ENCODE results near the gene SMIM1. TPM values are rescaled to one million over a fixed set of nuclear protein-coding genes. Genes with fewer than 3 reads are reported as not detected.

SMIM1 gene
- total RNA-seq, 6 experiments from 2014 or later = 2.6 to 8.7 (median 4.6) TPM

DNA sequence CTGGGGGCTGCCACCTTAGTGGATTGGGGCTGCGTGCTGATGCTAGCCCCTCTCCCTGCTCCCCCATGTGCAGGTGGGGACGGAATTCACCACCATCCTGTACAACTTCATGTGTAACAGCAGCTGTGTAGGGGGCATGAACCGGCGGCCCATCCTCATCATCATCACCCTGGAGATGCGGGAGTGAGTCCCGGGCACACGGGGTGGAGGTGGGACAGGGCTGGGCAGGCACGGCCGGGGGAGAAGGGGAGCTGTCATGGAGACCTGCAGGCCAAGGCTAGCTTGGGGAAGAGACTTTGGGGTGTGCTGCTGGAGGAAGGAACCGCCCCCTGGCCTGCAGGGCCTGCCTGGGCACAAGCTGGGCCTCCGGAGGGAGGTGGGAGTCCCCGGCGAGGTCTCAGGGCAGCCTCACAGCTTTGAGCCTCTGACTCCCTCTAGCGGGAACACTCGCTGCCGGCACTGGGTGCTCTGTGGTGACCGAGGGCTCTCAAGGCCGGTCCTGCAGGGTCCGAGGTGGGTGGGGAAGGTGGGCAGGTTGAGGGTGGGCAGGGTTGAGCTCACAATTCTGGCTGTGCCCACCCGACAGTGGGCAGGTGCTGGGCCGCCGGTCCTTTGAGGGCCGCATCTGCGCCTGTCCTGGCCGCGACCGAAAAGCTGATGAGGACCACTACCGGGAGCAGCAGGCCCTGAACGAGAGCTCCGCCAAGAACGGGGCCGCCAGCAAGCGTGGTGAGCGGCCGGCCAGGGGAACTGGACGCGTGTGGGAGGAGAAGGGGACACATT lies 45.3 kb upstream of the SMIM1 start:
- Histone ChIP-seq H3K36me3 (no peaks in the 10 kb centered on the region), H3K4me1 (no peaks in the 10 kb centered on the region), H3K27ac (no peak overlapping the region), H3K4me3 (no peak overlapping the region), H3K27me3 (no peaks in the 10 kb centered on the region), H3K9me3 (no peaks in the 10 kb centered on the region)
- ATAC-seq (peak in 1 of 4 donors; percentile 12), DNase-seq (no peak)
- 85% methylated on average over 7 of the region's 37 CpGs for WGBS (ENCODE audit: insufficient coverage, low coverage, low lambda C conversion rate, missing lambda C conversion rate)
- intact Hi-C loops (cut with DNase I) = no loop called here
- no peak for TF ChIP-seq POLR2A (IDR thresholded peaks at IDR 0.05)
- TF ChIP-seq, protein P1, sequence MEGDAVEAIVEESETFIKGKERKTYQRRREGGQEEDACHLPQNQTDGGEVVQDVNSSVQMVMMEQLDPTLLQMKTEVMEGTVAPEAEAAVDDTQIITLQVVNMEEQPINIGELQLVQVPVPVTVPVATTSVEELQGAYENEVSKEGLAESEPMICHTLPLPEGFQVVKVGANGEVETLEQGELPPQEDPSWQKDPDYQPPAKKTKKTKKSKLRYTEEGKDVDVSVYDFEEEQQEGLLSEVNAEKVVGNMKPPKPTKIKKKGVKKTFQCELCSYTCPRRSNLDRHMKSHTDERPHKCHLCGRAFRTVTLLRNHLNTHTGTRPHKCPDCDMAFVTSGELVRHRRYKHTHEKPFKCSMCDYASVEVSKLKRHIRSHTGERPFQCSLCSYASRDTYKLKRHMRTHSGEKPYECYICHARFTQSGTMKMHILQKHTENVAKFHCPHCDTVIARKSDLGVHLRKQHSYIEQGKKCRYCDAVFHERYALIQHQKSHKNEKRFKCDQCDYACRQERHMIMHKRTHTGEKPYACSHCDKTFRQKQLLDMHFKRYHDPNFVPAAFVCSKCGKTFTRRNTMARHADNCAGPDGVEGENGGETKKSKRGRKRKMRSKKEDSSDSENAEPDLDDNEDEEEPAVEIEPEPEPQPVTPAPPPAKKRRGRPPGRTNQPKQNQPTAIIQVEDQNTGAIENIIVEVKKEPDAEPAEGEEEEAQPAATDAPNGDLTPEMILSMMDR (IDR thresholded peaks at IDR 0.05) = peak in 1 of 4 donors; percentile 20

DNA sequence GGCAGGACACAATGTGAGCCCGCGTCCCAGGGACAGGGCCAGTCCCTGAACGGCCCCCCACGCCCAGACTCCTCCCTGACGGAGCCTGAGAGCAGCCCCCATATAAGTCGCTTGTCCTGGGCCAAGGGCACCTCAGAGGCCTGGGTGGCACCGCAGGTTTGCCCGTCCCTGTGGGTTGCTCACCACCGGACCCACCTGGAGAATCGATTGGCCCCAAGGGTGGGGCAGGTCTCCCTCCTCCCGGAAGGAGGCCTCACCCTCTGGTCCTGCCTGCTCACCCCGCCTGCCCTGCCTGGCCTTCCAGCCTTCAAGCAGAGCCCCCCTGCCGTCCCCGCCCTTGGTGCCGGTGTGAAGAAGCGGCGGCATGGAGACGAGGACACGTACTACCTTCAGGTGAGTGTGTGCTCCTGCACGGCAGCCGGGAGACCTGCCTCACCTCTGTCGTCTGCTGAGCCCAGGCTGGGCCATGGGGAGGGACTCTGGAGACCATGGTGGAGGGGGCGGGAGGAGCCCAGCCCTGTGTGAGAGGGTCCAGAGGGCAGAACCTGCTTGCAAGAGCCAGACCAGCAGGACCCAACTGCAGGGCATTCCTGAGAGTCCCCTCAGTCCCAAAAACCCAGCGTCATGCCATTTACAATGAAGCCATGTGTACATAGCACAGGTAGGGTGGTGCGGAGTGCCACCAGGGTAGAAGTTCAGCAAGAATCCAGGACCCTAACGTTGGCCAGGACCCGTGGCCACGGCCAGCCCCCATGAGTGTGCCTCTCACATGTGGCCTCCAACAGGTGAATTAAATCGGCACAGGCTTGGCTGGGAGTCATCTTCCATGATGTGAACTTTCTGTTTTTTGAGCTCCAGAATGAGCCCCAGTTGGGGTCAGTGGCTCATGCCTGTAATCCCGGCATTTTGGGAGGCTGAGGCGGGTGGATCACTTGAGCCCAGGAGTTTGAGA lies 44.4 kb upstream of the SMIM1 start:
- DNase-seq (no peak), ATAC-seq (no peak)
- TF ChIP-seq, protein P1 (IDR thresholded peaks at IDR 0.05) = no peak
- no peak for TF ChIP-seq POLR2A (IDR thresholded peaks at IDR 0.05)
- intact Hi-C loops (cut with DNase I) = no loop called here
- H3K27ac ChIP-seq = no peak overlapping the region
- WGBS (ENCODE audit: insufficient coverage, low coverage, low lambda C conversion rate, missing lambda C conversion rate) = 83% methylated on average over 6 of the region's 31 CpGs
- no peaks in the 10 kb centered on the region for H3K4me1 ChIP-seq
- H3K9me3 ChIP-seq = no peaks in the 10 kb centered on the region
- no peaks in the 10 kb centered on the region for H3K27me3 ChIP-seq
- H3K4me3 ChIP-seq = no peak overlapping the region
- H3K36me3 ChIP-seq = no peaks in the 10 kb centered on the region

GRCh38 chr1:3729594-3730542 lies 42.7 kb upstream of the SMIM1 start:
- TF ChIP-seq, protein P1 (IDR thresholded peaks at IDR 0.05) = no peak
- TF ChIP-seq POLR2A (IDR thresholded peaks at IDR 0.05) = no peak
- Histone ChIP-seq H3K4me3 (no peak overlapping the region), H3K27me3 (no peaks in the 10 kb centered on the region), H3K9me3 (no peaks in the 10 kb centered on the region), H3K36me3 (no peaks in the 10 kb centered on the region), H3K4me1 (peaks cover 0 to 8% (median 0%) of the 10 kb centered on the region in 4 donors), H3K27ac (no peak overlapping the region)
- ATAC-seq = no peak
- WGBS (ENCODE audit: insufficient coverage, low coverage, low lambda C conversion rate, missing lambda C conversion rate) = 20% methylated on average over 1 of the region's 32 CpGs
- DNase-seq = no peak
- intact Hi-C loops (cut with DNase I) = no loop called here

Data from right lobe of liver (tissue), 6 donors.